Astrocyte of the spinal cord (primary cell): ENCODE results near the gene DNAH3.
"Not testable (repeated sequence)": the region's sequence is repeated elsewhere in the genome, so short reads cannot be mapped to it uniquely, and the experiment has no call there.

Experiments
- DNase-seq: peaks from one replicate; pipeline ENCODE4 v3.0.0; 2011; ENCODE audit warnings: low read depth, low spot score
- H3K4me3 ChIP-seq: 2 replicates; pipeline ENCODE4 v1.5.1; 2011; ENCODE audit warnings: low read depth, mild to moderate bottlenecking, low read length, moderate library complexity
- in situ Hi-C: cut with HindIII; loops from 2 replicates; pipeline ENCODE4 v1.10.0; 2017; ENCODE audit warnings: low sequenced_read_pairs
- TF ChIP-seq, protein P1 (sequence below): IDR thresholded peaks from 2 replicates; pipeline ENCODE4 v1.5.1; 2012; ENCODE audit warnings: low read depth, mild to moderate bottlenecking, low read length, inconsistent platforms

Gene DNAH3

GRCh38 chr16:20948444-20948843 is 202.2 kb downstream of the DNAH3 start:
- in situ Hi-C loops = no loop called here
- TF ChIP-seq, protein P1, sequence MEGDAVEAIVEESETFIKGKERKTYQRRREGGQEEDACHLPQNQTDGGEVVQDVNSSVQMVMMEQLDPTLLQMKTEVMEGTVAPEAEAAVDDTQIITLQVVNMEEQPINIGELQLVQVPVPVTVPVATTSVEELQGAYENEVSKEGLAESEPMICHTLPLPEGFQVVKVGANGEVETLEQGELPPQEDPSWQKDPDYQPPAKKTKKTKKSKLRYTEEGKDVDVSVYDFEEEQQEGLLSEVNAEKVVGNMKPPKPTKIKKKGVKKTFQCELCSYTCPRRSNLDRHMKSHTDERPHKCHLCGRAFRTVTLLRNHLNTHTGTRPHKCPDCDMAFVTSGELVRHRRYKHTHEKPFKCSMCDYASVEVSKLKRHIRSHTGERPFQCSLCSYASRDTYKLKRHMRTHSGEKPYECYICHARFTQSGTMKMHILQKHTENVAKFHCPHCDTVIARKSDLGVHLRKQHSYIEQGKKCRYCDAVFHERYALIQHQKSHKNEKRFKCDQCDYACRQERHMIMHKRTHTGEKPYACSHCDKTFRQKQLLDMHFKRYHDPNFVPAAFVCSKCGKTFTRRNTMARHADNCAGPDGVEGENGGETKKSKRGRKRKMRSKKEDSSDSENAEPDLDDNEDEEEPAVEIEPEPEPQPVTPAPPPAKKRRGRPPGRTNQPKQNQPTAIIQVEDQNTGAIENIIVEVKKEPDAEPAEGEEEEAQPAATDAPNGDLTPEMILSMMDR = no peak
- H3K4me3 ChIP-seq = no peak overlapping the region
- no peak for DNase-seq

DNA sequence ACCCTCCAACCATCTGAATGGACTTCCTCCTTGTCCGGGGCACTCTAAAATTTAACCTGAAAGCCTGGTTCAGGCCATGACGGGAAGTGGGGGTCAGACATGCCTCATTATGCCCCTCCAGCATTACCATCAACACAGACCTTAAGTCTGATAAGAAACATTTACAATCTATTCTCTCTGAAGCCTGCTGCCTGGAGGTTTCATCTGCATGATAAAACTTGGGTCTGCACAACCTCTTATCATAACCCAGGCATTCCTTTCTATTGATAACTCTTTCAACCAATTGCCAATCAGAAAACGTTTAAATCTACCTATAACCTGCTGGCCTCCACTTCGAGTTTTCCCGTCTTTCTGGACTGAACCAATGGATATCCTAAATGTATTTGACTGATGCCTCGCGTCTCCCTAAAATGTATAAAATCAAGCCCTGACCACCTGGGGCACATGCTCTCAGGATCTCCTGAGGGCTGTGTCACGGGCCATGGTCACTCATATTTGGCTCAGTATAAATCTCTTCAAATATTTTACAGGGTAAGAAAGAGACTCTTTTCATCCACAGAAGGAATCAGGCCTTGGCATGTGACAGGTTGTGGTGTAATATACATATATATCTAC is 204.5 kb downstream of the DNAH3 start:
- in situ Hi-C loops = no loop called here
- no peak for DNase-seq
- TF ChIP-seq, protein P1 = no peak
- no peak overlapping the region for H3K4me3 ChIP-seq

GRCh38 chr16:20945575-20945875 is 205.1 kb downstream of the DNAH3 start:
- H3K4me3 ChIP-seq, in situ Hi-C loops, DNase-seq: not testable (repeated sequence)

DNA sequence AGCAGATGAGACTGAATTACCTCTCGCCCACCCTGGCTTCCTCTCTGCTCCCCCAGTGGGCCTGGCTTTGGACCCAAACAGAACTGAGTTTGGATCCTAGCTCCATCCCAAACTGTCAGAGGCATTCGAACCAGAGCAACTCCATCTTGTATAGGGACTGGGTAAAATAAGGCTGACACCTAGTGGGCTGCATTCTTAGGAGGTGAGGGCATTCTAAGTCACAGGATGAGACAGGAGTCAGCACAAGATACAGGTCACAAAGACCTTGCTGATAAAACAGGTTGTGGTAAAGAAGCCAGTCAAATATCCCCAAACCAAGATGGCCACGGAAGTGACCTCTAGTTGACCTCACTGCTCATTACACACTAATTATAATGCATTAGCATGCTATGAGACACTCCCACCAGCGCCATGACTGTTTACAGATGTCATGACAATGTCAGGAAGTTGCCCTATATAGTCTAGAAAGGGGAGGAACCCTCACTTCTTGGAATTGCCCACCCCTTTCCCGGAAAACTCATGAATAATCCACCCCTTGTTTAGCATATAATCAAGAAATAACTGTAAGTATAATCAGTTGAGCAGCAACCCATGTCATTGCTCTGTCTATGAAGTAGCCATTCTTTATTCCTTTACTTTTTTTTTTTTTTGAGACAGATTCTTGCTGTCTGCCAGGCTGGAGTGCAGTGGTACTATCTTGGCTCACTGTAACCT is 205.6 kb downstream of the DNAH3 start:
- H3K4me3 ChIP-seq = no peak overlapping the region
- in situ Hi-C loops = no loop called here
- TF ChIP-seq, protein P1 = peak; percentile 9
- peak; percentile 13 for DNase-seq

- H3K4me3 ChIP-seq = no peak overlapping the region
- in situ Hi-C loops = no loop called here
- DNase-seq = no peak
- TF ChIP-seq, protein P1 = no peak
Observed at GRCh38 chr16:20942256-20942655, 208.4 kb downstream of the DNAH3 start.

GRCh38 chr16:20941636-20941926 is 209.1 kb downstream of the DNAH3 start:
- DNase-seq = no peak
- TF ChIP-seq, protein P1 = no peak
- H3K4me3 ChIP-seq = no peak overlapping the region
- in situ Hi-C loops = no loop called here

- in situ Hi-C loops = no loop called here
Observed at GRCh38 chr16:20940871-20941635, 209.6 kb downstream of the DNAH3 start.

More at GRCh38 chr16:20940871-20941635, 209.6 kb downstream of the DNAH3 start:
- no peak for DNase-seq
- TF ChIP-seq, protein P1 = no peak
- no peak overlapping the region for H3K4me3 ChIP-seq
